OCI-LY3 (cell line): ENCODE results near the gene PHTF2.
A peak's percentile ranks its signal among the peaks of the same experiment; 100 is the strongest.

Experiments used
- CTCF ChIP-seq: fragments of 200-600, 300-600 bp; sonication (generic); IDR thresholded peaks from 2 replicates; pipeline ENCODE4 v1.5.1; 2014; ENCODE audit warnings: antibody characterized with exemption, low read length, low read depth
- EZH2phosphoT487 ChIP-seq: fragments of 200-600 bp; shearing (Covaris generic); IDR thresholded peaks from 2 replicates; pipeline ENCODE4 v1.6.1; 2018; ENCODE audit warnings: antibody characterized with exemption, mixed run types, low read depth

GRCh38 chr7:77940647-77941046 lies 142.1 kb downstream of the PHTF2 start:
- TF ChIP-seq CTCF (peak; percentile 77), EZH2phosphoT487 (no peak)
